ENCODE measurements around the gene CPSF4L. TPM values are rescaled to one million over a fixed set of nuclear protein-coding genes. Genes with fewer than 3 reads are reported as not detected.

Gene CPSF4L
- total RNA-seq, 1 experiment from 2014 or later = not detected

DNA sequence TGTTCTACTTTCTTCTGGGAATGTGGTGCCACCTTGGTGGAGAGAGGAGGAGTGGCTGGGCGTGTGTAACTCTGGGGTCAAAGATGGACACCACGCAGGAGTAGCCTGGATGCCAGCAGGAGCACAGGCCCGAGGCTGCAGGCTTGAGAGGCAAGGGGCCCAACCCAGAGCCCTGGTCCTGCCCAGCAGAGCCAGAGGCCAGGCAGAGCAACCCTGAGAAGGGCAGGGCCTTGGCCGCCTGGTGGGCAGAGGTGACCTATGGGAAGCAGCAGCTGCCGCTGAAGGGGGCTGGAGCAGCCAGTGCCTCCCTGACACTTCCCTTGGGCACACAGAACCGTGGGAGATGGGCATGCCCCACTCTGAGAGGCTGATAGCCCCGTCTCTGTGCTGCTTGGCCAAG is 18.0 kb upstream of the CPSF4L start (continued):
- TF ChIP-seq, protein P1, sequence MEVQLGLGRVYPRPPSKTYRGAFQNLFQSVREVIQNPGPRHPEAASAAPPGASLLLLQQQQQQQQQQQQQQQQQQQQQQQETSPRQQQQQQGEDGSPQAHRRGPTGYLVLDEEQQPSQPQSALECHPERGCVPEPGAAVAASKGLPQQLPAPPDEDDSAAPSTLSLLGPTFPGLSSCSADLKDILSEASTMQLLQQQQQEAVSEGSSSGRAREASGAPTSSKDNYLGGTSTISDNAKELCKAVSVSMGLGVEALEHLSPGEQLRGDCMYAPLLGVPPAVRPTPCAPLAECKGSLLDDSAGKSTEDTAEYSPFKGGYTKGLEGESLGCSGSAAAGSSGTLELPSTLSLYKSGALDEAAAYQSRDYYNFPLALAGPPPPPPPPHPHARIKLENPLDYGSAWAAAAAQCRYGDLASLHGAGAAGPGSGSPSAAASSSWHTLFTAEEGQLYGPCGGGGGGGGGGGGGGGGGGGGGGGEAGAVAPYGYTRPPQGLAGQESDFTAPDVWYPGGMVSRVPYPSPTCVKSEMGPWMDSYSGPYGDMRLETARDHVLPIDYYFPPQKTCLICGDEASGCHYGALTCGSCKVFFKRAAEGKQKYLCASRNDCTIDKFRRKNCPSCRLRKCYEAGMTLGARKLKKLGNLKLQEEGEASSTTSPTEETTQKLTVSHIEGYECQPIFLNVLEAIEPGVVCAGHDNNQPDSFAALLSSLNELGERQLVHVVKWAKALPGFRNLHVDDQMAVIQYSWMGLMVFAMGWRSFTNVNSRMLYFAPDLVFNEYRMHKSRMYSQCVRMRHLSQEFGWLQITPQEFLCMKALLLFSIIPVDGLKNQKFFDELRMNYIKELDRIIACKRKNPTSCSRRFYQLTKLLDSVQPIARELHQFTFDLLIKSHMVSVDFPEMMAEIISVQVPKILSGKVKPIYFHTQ (CRISPR knock-in tag; IDR thresholded peaks at IDR 0.05) = no peak
- TF ChIP-seq PRRX2 (CRISPR knock-in tag; IDR thresholded peaks at IDR 0.05) = no peak
- TF ChIP-seq SMAD4 (CRISPR knock-in tag; IDR thresholded peaks at IDR 0.05) = no peak
- TF ChIP-seq, protein P2, sequence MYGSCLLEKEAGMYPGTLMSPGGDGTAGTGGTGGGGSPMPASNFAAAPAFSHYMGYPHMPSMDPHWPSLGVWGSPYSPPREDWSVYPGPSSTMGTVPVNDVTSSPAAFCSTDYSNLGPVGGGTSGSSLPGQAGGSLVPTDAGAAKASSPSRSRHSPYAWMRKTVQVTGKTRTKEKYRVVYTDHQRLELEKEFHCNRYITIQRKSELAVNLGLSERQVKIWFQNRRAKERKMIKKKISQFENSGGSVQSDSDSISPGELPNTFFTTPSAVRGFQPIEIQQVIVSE (CRISPR knock-in tag; IDR thresholded peaks at IDR 0.05; ENCODE audit: borderline replicate concordance) = no peak
- no peak for TF ChIP-seq CREB1 (CRISPR knock-in tag; IDR thresholded peaks at IDR 0.05)

DNA sequence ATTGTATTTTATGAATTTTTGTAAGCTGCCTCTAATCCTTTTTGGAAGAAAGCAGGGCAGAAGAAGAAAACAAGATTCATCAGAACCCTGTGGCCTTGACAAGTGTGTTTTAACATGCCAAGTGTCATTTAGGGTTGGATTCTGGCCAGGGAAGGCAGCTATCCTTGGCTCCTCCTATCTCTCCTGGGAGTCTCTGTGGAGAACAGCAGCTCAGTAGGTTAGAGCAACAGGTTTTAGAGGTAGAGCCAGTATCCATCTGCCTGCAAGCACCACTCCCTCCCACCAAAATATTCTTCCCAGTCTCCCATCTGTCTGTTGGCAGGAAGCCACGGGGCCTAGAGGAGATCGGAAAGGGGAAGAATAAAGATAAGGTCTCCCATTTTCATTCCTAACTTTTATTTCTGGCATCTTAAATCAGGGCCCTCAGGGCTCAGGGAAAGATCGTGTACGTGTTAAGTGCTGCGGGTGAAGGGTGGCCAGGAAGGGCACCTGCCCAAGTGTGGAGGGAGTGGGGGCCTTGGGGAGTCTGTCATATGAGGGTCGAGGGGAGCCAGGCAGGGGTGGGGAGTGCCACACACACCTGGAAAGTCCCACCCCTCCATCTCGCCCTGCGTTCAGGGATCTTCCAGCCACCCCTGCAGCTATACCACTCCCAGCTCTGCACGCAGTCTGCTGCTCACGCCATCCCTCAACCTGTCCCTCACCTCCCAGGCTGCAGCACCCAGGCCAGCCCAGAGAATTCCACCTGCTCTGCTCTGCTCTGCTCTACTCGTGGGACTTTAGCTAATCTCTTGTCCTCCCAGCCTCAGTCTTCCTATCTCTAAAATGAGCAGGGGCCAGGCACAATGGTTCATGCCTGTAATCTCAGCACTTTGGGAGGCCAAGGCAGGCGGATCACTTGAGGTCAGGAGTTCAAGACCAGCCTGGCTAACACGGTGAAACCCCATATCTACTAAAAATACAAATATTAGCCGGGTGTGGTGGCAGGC is 17.1 kb upstream of the CPSF4L start:
- no peak for TF ChIP-seq NFE2L1 (CRISPR knock-in tag; IDR thresholded peaks at IDR 0.05)
- no peak for TF ChIP-seq NR3C1 (CRISPR knock-in tag; conservative IDR thresholded peaks at IDR 0.05; ENCODE audit: low read depth)
- TF ChIP-seq, protein P2 (CRISPR knock-in tag; IDR thresholded peaks at IDR 0.05; ENCODE audit: borderline replicate concordance) = no peak
- no peak for TF ChIP-seq NR2C2 (CRISPR knock-in tag; IDR thresholded peaks at IDR 0.05)
- TF ChIP-seq ZNF317 (CRISPR knock-in tag; IDR thresholded peaks at IDR 0.05; ENCODE audit: borderline replicate concordance, low read depth) = no peak
- TF ChIP-seq, protein P3, sequence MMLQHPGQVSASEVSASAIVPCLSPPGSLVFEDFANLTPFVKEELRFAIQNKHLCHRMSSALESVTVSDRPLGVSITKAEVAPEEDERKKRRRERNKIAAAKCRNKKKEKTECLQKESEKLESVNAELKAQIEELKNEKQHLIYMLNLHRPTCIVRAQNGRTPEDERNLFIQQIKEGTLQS (CRISPR knock-in tag; conservative IDR thresholded peaks at IDR 0.05) = no peak
- no peak for TF ChIP-seq ZNF423 (CRISPR knock-in tag; IDR thresholded peaks at IDR 0.05)
- no peak for TF ChIP-seq ELF4 (CRISPR knock-in tag; IDR thresholded peaks at IDR 0.05; ENCODE audit: low read depth)
- no peak for TF ChIP-seq SOX15 (CRISPR knock-in tag; IDR thresholded peaks at IDR 0.05)
- no peak for TF ChIP-seq ATF1 (CRISPR knock-in tag; IDR thresholded peaks at IDR 0.05)
- Mint-ChIP-seq H3K9me3 (no peaks in the 10 kb centered on the region), H3K27ac (no peak overlapping the region), H3K27me3 (ENCODE audit: low read depth) (no peaks in the 10 kb centered on the region), H3K4me3 (no peak overlapping the region), H3K4me1 (peaks cover 15% of the 10 kb centered on the region), H3K36me3 (no peaks in the 10 kb centered on the region)
- ChIA-PET CTCF (interaction anchor here (0.7 to 1.4 kb wide), 4 partner anchors 11 to 91 kb away, joined by 3 to 6 read pairs (median 4); no protein-coding TSS in a partner anchor), POLR2A (interaction anchor here (0.6 to 1.0 kb wide), 3 partner anchors 32 to 64 kb away, joined by 3 to 6 read pairs (median 3); no protein-coding TSS in a partner anchor)
- no peak for ATAC-seq
- DNase-seq (ENCODE audit: low spot score) = no peak

DNA sequence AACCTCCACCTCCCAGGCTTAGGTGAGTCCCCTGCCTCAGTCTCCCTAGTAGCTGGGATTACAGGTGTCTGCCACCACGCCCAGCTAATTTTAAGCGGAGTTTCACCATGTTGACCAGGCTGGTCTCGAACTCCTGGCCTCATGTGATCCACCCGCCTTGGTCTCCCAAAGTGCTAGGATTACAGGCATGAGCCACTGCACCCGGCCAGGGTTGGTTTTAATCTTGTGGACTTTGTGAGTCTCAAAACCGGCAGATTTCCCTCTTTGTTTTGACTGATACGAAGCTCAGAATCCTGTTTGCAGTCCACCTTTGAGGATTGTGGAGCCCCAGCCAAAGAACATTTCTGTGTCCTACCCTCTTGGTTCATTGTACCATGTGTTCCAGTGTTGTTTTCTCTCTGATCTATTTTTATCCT is 16.4 kb upstream of the CPSF4L start:
- no peak overlapping the region for H3K4me3 Mint-ChIP-seq
- H3K27me3 Mint-ChIP-seq (ENCODE audit: low read depth) = no peaks in the 10 kb centered on the region
- POLR2A ChIA-PET = interaction anchor here (0.7 kb wide), 1 partner anchor 33 kb away, joined by 3 read pairs; no protein-coding TSS in a partner anchor
- H3K4me1 Mint-ChIP-seq = peaks cover 9% of the 10 kb centered on the region; the same call in 1 of the 2 replicates
- DNase-seq (ENCODE audit: low spot score) = no peak
- CTCF ChIA-PET = interaction anchor here (0.7 to 1.4 kb wide), 3 partner anchors 29 to 92 kb away, joined by 3 to 6 read pairs (median 4); no protein-coding TSS in a partner anchor
- no peaks in the 10 kb centered on the region for H3K9me3 Mint-ChIP-seq
- no peak for ATAC-seq
- no peak overlapping the region for H3K27ac Mint-ChIP-seq
- no peaks in the 10 kb centered on the region for H3K36me3 Mint-ChIP-seq
- TF ChIP-seq, protein P4, sequence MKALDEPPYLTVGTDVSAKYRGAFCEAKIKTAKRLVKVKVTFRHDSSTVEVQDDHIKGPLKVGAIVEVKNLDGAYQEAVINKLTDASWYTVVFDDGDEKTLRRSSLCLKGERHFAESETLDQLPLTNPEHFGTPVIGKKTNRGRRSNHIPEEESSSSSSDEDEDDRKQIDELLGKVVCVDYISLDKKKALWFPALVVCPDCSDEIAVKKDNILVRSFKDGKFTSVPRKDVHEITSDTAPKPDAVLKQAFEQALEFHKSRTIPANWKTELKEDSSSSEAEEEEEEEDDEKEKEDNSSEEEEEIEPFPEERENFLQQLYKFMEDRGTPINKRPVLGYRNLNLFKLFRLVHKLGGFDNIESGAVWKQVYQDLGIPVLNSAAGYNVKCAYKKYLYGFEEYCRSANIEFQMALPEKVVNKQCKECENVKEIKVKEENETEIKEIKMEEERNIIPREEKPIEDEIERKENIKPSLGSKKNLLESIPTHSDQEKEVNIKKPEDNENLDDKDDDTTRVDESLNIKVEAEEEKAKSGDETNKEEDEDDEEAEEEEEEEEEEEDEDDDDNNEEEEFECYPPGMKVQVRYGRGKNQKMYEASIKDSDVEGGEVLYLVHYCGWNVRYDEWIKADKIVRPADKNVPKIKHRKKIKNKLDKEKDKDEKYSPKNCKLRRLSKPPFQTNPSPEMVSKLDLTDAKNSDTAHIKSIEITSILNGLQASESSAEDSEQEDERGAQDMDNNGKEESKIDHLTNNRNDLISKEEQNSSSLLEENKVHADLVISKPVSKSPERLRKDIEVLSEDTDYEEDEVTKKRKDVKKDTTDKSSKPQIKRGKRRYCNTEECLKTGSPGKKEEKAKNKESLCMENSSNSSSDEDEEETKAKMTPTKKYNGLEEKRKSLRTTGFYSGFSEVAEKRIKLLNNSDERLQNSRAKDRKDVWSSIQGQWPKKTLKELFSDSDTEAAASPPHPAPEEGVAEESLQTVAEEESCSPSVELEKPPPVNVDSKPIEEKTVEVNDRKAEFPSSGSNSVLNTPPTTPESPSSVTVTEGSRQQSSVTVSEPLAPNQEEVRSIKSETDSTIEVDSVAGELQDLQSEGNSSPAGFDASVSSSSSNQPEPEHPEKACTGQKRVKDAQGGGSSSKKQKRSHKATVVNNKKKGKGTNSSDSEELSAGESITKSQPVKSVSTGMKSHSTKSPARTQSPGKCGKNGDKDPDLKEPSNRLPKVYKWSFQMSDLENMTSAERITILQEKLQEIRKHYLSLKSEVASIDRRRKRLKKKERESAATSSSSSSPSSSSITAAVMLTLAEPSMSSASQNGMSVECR (CRISPR knock-in tag; IDR thresholded peaks at IDR 0.05; ENCODE audit: borderline replicate concordance) = no peak
- TF ChIP-seq, protein P1 (CRISPR knock-in tag; IDR thresholded peaks at IDR 0.05) = no peak
- no peak for TF ChIP-seq GRHL2 (CRISPR knock-in tag; IDR thresholded peaks at IDR 0.05; ENCODE audit: insufficient replicate concordance, severe bottlenecking)
- no peak for TF ChIP-seq ZNF263 (CRISPR knock-in tag; IDR thresholded peaks at IDR 0.05; ENCODE audit: low read depth)
- TF ChIP-seq SP1 (CRISPR knock-in tag; conservative IDR thresholded peaks at IDR 0.05) = no peak
- TF ChIP-seq OVOL2 (CRISPR knock-in tag; IDR thresholded peaks at IDR 0.05; ENCODE audit: borderline replicate concordance) = no peak

Measured in WTC11 (cell line).